Activated T-cell treated with anti-CD3 and anti-CD28 coated beads, Interleukin-2, amount 50 U/mL, for 72 hours (primary cell): ENCODE measurements around the gene CDAN1. TPM values are rescaled to one million over a fixed set of nuclear protein-coding genes. Genes with fewer than 3 reads are reported as not detected.

ENCODE experiments used
- ATAC-seq, 2 donors: fragments of 150-1000 bp; cut with Tn5 transposase; replicated peaks in 1 of 2; 2 replicates each; pipeline ENCODE4 v1.10.0; 2021; ENCODE audit warnings: moderate library complexity in 2 of 2, mild to moderate bottlenecking in 1 of 2
- DNase-seq, 2 donors: peaks; one replicate each; pipeline ENCODE4 v3.0.0; 2021 to 2022; ENCODE audit warnings: mixed read lengths in 1 of 2
- H3K27ac Mint-ChIP-seq: one replicate; pipeline ENCODE4 v1.8.0; 2022; ENCODE audit warnings: mild to moderate bottlenecking, moderate library complexity, mixed read lengths
- H3K27me3 Mint-ChIP-seq: one replicate; pipeline ENCODE4 v1.8.0; 2022; ENCODE audit warnings: low read depth, mixed read lengths
- H3K36me3 Mint-ChIP-seq, 2 donors: one replicate each; pipeline ENCODE4 v1.8.0; 2022; ENCODE audit warnings: mixed read lengths in 2 of 2, mild to moderate bottlenecking in 1 of 2; ENCODE audit not compliant: insufficient read depth in 2 of 2
- H3K4me1 Mint-ChIP-seq: one replicate; pipeline ENCODE4 v1.8.0; 2022; ENCODE audit warnings: low read depth, mixed read lengths
- H3K4me3 Mint-ChIP-seq, 2 donors: one replicate each; pipeline ENCODE4 v1.8.0; 2022; ENCODE audit warnings: mild to moderate bottlenecking in 2 of 2, mixed read lengths in 2 of 2, moderate library complexity in 2 of 2
- H3K9me3 Mint-ChIP-seq, 2 donors: one replicate each; pipeline ENCODE4 v1.8.0; 2022; ENCODE audit warnings: mixed read lengths in 2 of 2
- total RNA-seq, 2 donors: library from RNA; stranded (reverse); gene quantifications; one replicate each; pipeline ENCODE4 v1.2.3, GENCODE V29; 2022

Gene CDAN1
- total RNA-seq, 2 donors from 2014 or later: 18.2 to 26.0 TPM

DNA sequence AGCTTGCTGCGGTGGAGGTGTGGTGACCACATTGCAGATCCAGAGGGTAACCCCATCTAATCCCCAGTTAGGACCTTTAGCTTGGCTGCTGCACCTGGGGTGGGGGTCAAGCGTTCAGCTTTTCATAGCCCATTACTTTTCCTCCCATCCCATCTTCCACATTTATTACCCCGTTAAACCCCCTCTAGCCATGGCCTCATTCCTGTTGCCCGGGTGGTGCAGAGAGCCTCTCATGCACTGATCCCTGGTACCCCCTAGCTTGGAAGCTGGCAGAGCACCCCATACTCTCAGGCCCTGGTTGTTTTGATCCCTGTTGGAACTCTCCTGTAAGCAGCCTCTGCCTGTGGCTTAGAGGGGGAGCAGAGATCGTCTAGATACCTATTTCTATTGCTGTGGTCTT is 20.8 kb downstream of the CDAN1 start:
- Mint-ChIP-seq H3K4me1 (no peaks in the 10 kb centered on the region), H3K9me3 (no peaks in the 10 kb centered on the region), H3K27ac (no peak overlapping the region), H3K36me3 (no peaks in the 10 kb centered on the region), H3K27me3 (no peaks in the 10 kb centered on the region), H3K4me3 (no peak overlapping the region)
- ATAC-seq: no peak
- DNase-seq: no peak

DNA sequence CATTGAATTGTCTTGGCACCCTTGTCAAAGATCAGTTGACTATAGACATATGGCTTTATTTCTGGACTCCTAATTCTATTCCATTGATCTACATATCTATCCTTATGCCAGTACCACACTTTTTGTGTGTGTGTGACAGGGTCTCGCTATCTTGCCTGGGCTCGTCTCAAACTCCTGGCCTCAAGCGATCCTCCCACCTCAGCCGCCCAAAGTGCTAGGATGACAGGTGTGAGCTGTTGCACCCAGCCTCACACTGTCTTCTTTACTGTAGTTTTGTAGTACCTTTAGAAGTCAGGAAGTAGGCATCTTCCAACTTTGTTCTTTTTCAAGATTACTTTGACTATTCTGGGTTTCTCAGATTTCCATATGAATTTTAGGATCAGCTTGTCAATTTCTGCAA is 24.3 kb downstream of the CDAN1 start:
- no peak for DNase-seq
- ATAC-seq: no peak
- H3K36me3 Mint-ChIP-seq: no peaks in the 10 kb centered on the region
- H3K27me3 Mint-ChIP-seq: no peaks in the 10 kb centered on the region
- H3K4me1 Mint-ChIP-seq: no peaks in the 10 kb centered on the region
- no peak overlapping the region for H3K27ac Mint-ChIP-seq
- H3K4me3 Mint-ChIP-seq: no peak overlapping the region
- no peaks in the 10 kb centered on the region for H3K9me3 Mint-ChIP-seq

GRCh38 chr15:42711746-42712145 is 25.2 kb downstream of the CDAN1 start:
- no peak overlapping the region for H3K27ac Mint-ChIP-seq
- DNase-seq (no peak), ATAC-seq (no peak)
- no peak overlapping the region for H3K4me3 Mint-ChIP-seq
- H3K36me3 Mint-ChIP-seq: no peaks in the 10 kb centered on the region
- no peaks in the 10 kb centered on the region for H3K27me3 Mint-ChIP-seq
- no peaks in the 10 kb centered on the region for H3K4me1 Mint-ChIP-seq
- H3K9me3 Mint-ChIP-seq: no peaks in the 10 kb centered on the region

- no peak for ATAC-seq
- Mint-ChIP-seq H3K36me3 (no peaks in the 10 kb centered on the region), H3K4me3 (no peak overlapping the region), H3K27ac (no peak overlapping the region), H3K27me3 (no peaks in the 10 kb centered on the region), H3K9me3 (no peaks in the 10 kb centered on the region), H3K4me1 (no peaks in the 10 kb centered on the region)
- no peak for DNase-seq
Observed at GRCh38 chr15:42710662-42711061, 26.3 kb downstream of the CDAN1 start.

- no peak for DNase-seq
- no peak overlapping the region for H3K4me3 Mint-ChIP-seq
- H3K36me3 Mint-ChIP-seq: no peaks in the 10 kb centered on the region
- H3K27ac Mint-ChIP-seq: peak overlapping the region; percentile 14
- ATAC-seq: no peak
- H3K27me3 Mint-ChIP-seq: no peaks in the 10 kb centered on the region
- no peaks in the 10 kb centered on the region for H3K9me3 Mint-ChIP-seq
- H3K4me1 Mint-ChIP-seq: no peaks in the 10 kb centered on the region
Observed at GRCh38 chr15:42707873-42708544, 28.9 kb downstream of the CDAN1 start.

- no peak overlapping the region for H3K4me3 Mint-ChIP-seq
- H3K9me3 Mint-ChIP-seq: no peaks in the 10 kb centered on the region
- DNase-seq (no peak), ATAC-seq (no peak)
- no peaks in the 10 kb centered on the region for H3K27me3 Mint-ChIP-seq
- no peaks in the 10 kb centered on the region for H3K36me3 Mint-ChIP-seq
- no peak overlapping the region for H3K27ac Mint-ChIP-seq
- no peaks in the 10 kb centered on the region for H3K4me1 Mint-ChIP-seq
Observed at GRCh38 chr15:42707068-42707467, 29.9 kb downstream of the CDAN1 start.

DNA sequence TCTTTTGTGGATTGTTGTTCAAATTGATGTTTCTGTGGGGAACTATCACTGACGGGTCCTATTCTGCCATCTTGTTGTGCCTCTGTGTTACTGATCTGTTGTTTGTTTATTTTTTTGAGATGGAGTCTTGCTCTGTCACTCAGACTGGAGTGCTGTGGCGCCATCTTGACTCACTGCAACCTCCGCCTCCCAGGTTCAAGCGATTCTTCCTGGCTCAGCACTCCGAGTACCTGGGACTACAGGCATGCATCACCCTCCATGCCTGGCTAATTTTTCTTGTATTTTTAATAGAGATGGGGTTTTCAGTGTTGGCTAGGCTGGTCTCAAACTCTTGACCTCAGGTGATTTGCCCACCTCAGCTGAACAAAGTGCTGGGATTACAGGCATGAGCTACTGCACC is 31.6 kb downstream of the CDAN1 start:
- DNase-seq (no peak), ATAC-seq (no peak)
- Mint-ChIP-seq H3K27ac (no peak overlapping the region), H3K4me1 (no peaks in the 10 kb centered on the region), H3K9me3 (no peaks in the 10 kb centered on the region), H3K4me3 (no peak overlapping the region), H3K36me3 (no peaks in the 10 kb centered on the region), H3K27me3 (no peaks in the 10 kb centered on the region)

- Mint-ChIP-seq H3K36me3 (no peaks in the 10 kb centered on the region), H3K4me1 (no peaks in the 10 kb centered on the region), H3K27ac (no peak overlapping the region), H3K27me3 (no peaks in the 10 kb centered on the region), H3K9me3 (no peaks in the 10 kb centered on the region), H3K4me3 (no peak overlapping the region)
- DNase-seq (peak; percentile 65 to 66), ATAC-seq (peak; percentile 98 to 99)
Observed at GRCh38 chr15:42704492-42704926, 32.4 kb downstream of the CDAN1 start.

- no peak for DNase-seq
- Mint-ChIP-seq H3K27ac (no peak overlapping the region), H3K4me1 (peaks cover 3% of the 10 kb centered on the region), H3K4me3 (no peak overlapping the region), H3K36me3 (no peaks in the 10 kb centered on the region), H3K27me3 (no peaks in the 10 kb centered on the region), H3K9me3 (no peaks in the 10 kb centered on the region)
- no peak for ATAC-seq
Observed at GRCh38 chr15:42696626-42697025, 40.3 kb downstream of the CDAN1 start.

- DNase-seq (no peak), ATAC-seq (no peak)
- Mint-ChIP-seq H3K36me3 (no peaks in the 10 kb centered on the region), H3K27me3 (no peaks in the 10 kb centered on the region), H3K4me3 (no peak overlapping the region), H3K4me1 (peaks cover 13% of the 10 kb centered on the region), H3K27ac (no peak overlapping the region), H3K9me3 (no peaks in the 10 kb centered on the region)
Observed at GRCh38 chr15:42695527-42696071, 41.3 kb downstream of the CDAN1 start.

GRCh38 chr15:42694398-42694797 is 42.5 kb downstream of the CDAN1 start:
- no peaks in the 10 kb centered on the region for H3K27me3 Mint-ChIP-seq
- ATAC-seq (no peak), DNase-seq (no peak)
- no peak overlapping the region for H3K4me3 Mint-ChIP-seq
- H3K4me1 Mint-ChIP-seq: peaks cover 13% of the 10 kb centered on the region
- H3K27ac Mint-ChIP-seq: no peak overlapping the region
- H3K36me3 Mint-ChIP-seq: no peaks in the 10 kb centered on the region
- no peaks in the 10 kb centered on the region for H3K9me3 Mint-ChIP-seq

DNA sequence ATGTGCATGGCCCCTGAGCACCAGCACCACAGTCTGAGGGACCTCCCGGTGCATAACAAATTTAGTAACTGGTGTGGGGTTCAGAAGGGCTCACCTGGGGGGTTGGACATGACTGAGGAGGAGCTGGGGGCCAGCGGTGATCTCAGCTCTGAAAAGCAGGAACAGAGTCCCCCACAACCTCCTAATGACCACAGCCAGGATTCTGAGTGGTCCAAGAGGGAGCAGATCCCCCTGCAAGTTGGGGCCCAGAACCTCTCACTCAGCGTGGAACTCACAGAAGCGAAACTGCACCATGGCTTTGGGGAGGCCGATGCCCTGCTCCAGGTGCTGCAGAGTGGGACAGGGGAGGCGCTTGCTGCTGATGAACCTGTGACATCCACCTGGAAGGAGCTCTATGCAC is 43.0 kb downstream of the CDAN1 start:
- ATAC-seq (no peak), DNase-seq (no peak)
- H3K27ac Mint-ChIP-seq: no peak overlapping the region
- H3K27me3 Mint-ChIP-seq: no peaks in the 10 kb centered on the region
- no peaks in the 10 kb centered on the region for H3K36me3 Mint-ChIP-seq
- H3K4me1 Mint-ChIP-seq: peaks cover 13% of the 10 kb centered on the region
- H3K4me3 Mint-ChIP-seq: no peak overlapping the region
- H3K9me3 Mint-ChIP-seq: no peaks in the 10 kb centered on the region

GRCh38 chr15:42693496-42693895 is 43.4 kb downstream of the CDAN1 start:
- H3K4me3 Mint-ChIP-seq: no peak overlapping the region
- ATAC-seq (no peak), DNase-seq (no peak)
- H3K27ac Mint-ChIP-seq: no peak overlapping the region
- H3K27me3 Mint-ChIP-seq: no peaks in the 10 kb centered on the region
- no peaks in the 10 kb centered on the region for H3K36me3 Mint-ChIP-seq
- H3K4me1 Mint-ChIP-seq: peaks cover 13% of the 10 kb centered on the region
- no peaks in the 10 kb centered on the region for H3K9me3 Mint-ChIP-seq

DNA sequence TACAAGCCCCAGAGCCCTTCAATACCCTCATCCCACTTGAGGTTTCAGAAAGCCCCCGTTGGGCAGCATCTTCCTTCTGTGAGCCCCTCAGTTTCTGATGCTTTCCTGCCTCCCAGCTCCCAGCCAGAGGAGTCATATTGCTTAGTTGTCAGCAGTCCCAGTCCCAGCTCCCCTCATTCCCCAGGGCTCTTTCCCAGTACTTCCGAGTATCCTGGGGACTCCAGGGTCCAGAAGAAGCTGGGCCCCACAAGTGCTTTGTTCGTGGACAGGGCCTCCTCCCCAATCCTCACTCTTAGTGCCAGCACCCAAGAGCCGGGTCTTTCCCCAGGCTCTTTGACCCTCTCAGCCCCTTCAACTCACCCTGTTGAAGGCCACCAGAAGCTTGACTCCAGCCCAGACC is 43.9 kb downstream of the CDAN1 start:
- Mint-ChIP-seq H3K27ac (no peak overlapping the region), H3K4me3 (no peak overlapping the region), H3K27me3 (no peaks in the 10 kb centered on the region), H3K36me3 (no peaks in the 10 kb centered on the region), H3K4me1 (peaks cover 13% of the 10 kb centered on the region), H3K9me3 (no peaks in the 10 kb centered on the region)
- ATAC-seq (no peak), DNase-seq (no peak)
